Measurements from ENCODE around the gene RXRG. TPM values are rescaled to one million over a fixed set of nuclear protein-coding genes. Genes with fewer than 3 reads are reported as not detected.
A peak's percentile ranks its signal among the peaks of the same experiment; 100 is the strongest.

RXRG gene
- total and polyA plus RNA-seq, 2 of the 8 experiments (the other 6 are each of a cell fraction or from before 2014, with no cell fraction given) = not detected

DNA sequence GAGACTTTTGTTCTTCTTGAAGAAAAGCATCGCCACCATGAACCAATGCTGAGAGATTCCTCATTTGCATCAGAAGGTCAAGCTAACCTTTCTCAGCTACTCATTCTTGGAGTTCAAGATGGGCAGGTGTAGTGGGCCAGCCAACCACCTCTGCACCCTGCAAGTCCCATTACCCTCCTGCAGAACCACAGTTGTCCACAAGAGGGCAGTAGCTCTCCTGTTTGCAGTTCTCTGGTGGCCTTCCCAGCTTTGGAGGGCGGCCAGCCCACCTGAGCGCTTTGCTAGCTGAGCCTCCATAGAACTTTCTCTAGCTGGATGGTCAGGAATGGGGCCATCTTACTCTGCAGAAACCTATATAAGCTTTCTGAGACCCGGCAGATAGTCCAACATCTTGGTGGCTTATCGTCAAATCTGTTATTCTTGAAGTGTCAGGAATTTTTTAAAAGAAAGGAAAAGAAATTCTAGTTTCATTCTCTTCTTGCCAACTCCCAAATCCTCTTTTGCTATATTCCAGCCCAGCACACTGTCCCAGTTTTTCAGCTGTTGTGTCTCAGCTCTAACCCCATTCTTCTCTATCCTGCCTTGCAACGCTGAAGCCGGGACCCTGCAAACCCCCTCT is 77.4 kb downstream of the RXRG start:
- CTCF ChIA-PET (ENCODE audit: partially characterized antibody) = interaction anchor here (0.6 to 6.3 kb wide), 64 partner anchors 9 to 268 kb away, joined by 3 to 138 read pairs (median 6); partner anchors contain the start of gene LMX1A
- no peak overlapping the region for H2AK5ac ChIP-seq (ENCODE audit: low read depth, low read length)

More for the DNA sequence above, 77.4 kb downstream of the RXRG start:
- H2BK12ac ChIP-seq (ENCODE audit: low read depth, low read length) = no peak overlapping the region
- H2AFZ ChIP-seq (ENCODE audit: low read length) = no peak overlapping the region
- POLR2A ChIA-PET (ENCODE audit: partially characterized antibody) = interaction anchor here (1.2 kb wide), 1 partner anchor 12 kb away, joined by 3 read pairs; no protein-coding TSS in a partner anchor
- peaks cover 0 to 2% of the 10 kb centered on the region in 2 experiments for H4K20me1 ChIP-seq (replicated peaks in 1 of 2; ENCODE audit: control insufficient read depth in 1 of 2, insufficient read depth in 2 of 2, low read length in 2 of 2)
- H3K14ac ChIP-seq (ENCODE audit: insufficient read length) = no peak overlapping the region
- peak in 1 of 2 experiments; percentile 98 for DNase-seq (ENCODE audit: low read depth in 1 of 2, low spot score in 2 of 2)
- no peak overlapping the region for H3K56ac ChIP-seq (replicated peaks; ENCODE audit: insufficient read length, low read depth, low read length)
- peaks cover 0 to 4% (median 0%) of the 10 kb centered on the region in 4 experiments; a peak in 3 of 7 replicates for H3K4me1 ChIP-seq (replicated peaks in 1 of 4; ENCODE audit: control insufficient read depth in 3 of 4, insufficient read depth in 4 of 4, low read length in 3 of 4)
- no peak overlapping the region for H3K4ac ChIP-seq (replicated peaks; ENCODE audit: insufficient read length, low read depth, low read length)
- no peak overlapping the region for H3K4me2 ChIP-seq (ENCODE audit: insufficient read depth in 1 of 2, low read depth in 2 of 2, low read length in 2 of 2)
- H3K9me3 ChIP-seq (ENCODE audit: insufficient read depth in 2 of 2, low read depth in 1 of 2, low read length in 1 of 2) = no peaks in the 10 kb centered on the region
- H3K23me2 ChIP-seq (ENCODE audit: low read depth, low read length) = no peaks in the 10 kb centered on the region
- H3K23ac ChIP-seq (ENCODE audit: insufficient read length) = no peak overlapping the region
- H2BK15ac ChIP-seq (ENCODE audit: low read length) = no peak overlapping the region
- H3K27me3 ChIP-seq (replicated peaks in 1 of 4; ENCODE audit: control insufficient read depth in 3 of 4, extremely low read depth in 1 of 4, insufficient read depth in 3 of 4, low read length in 3 of 4) = peaks cover 0 to 5% (median 0%) of the 10 kb centered on the region in 4 experiments; a peak in 1 of 7 replicates
- no peak overlapping the region for H3K18ac ChIP-seq (ENCODE audit: extremely low read depth, low read length)
- no peaks in the 10 kb centered on the region for H3K79me1 ChIP-seq (ENCODE audit: low read depth, low read length)
- no peak overlapping the region for H3K27ac ChIP-seq (ENCODE audit: low read depth, low read length)
- no peaks in the 10 kb centered on the region for H3K79me2 ChIP-seq (ENCODE audit: control insufficient read depth in 1 of 2, insufficient read depth in 2 of 2, low read length in 2 of 2)
- H2BK120ac ChIP-seq (replicated peaks; ENCODE audit: low read depth, low read length) = no peak overlapping the region
- peak; percentile 82 for FAIRE-seq
- no peak overlapping the region for H2BK5ac ChIP-seq (ENCODE audit: low read depth, low read length)
- H4K8ac ChIP-seq (ENCODE audit: extremely low read depth, insufficient read depth, low read length) = no peak overlapping the region
- no peaks in the 10 kb centered on the region for H3K36me3 ChIP-seq (ENCODE audit: control insufficient read depth in 2 of 4, insufficient read depth in 4 of 4, low read length in 3 of 4)
- no peak overlapping the region for H4K91ac ChIP-seq (replicated peaks; ENCODE audit: insufficient read length, low read length)
- H3K4me3 ChIP-seq (ENCODE audit: extremely low read depth in 1 of 4, insufficient read depth in 2 of 4, low read depth in 3 of 4, low read length in 4 of 4) = no peak overlapping the region
- no peak overlapping the region for H3K9ac ChIP-seq (replicated peaks in 1 of 4; ENCODE audit: extremely low read depth in 1 of 4, low read depth in 3 of 4, low read length in 3 of 4)
- no peak overlapping the region for H4K5ac ChIP-seq (ENCODE audit: insufficient read length, low read depth, low read length)
- TF ChIP-seq YY1 (IDR thresholded peaks at IDR 0.05; ENCODE audit: low read depth, low read length) (peak; percentile 41; the same call in 1 of the 2 replicates), RBBP5 (IDR thresholded peaks at IDR 0.05; ENCODE audit: borderline replicate concordance, low read depth, low read length) (no peak), TAF1 (IDR thresholded peaks at IDR 0.05; ENCODE audit: low read depth, low read length) (no peak), RAD21 (IDR thresholded peaks at IDR 0.05 in 1 of 2, conservative IDR thresholded peaks at IDR 0.05 in 1 of 2; ENCODE audit: low read depth in 2 of 2, low read length in 2 of 2) (peak; percentile 64 to 76), JUND (IDR thresholded peaks at IDR 0.05; ENCODE audit: low read length) (no peak)
- TF ChIP-seq, protein P1, sequence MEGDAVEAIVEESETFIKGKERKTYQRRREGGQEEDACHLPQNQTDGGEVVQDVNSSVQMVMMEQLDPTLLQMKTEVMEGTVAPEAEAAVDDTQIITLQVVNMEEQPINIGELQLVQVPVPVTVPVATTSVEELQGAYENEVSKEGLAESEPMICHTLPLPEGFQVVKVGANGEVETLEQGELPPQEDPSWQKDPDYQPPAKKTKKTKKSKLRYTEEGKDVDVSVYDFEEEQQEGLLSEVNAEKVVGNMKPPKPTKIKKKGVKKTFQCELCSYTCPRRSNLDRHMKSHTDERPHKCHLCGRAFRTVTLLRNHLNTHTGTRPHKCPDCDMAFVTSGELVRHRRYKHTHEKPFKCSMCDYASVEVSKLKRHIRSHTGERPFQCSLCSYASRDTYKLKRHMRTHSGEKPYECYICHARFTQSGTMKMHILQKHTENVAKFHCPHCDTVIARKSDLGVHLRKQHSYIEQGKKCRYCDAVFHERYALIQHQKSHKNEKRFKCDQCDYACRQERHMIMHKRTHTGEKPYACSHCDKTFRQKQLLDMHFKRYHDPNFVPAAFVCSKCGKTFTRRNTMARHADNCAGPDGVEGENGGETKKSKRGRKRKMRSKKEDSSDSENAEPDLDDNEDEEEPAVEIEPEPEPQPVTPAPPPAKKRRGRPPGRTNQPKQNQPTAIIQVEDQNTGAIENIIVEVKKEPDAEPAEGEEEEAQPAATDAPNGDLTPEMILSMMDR (IDR thresholded peaks at IDR 0.05; ENCODE audit: control extremely low read depth in 1 of 3, insufficient read depth in 1 of 3, low read depth in 1 of 3, low read length in 3 of 3) = peak; percentile 90 to 99 (median 91)
- TF ChIP-seq, protein P2, sequence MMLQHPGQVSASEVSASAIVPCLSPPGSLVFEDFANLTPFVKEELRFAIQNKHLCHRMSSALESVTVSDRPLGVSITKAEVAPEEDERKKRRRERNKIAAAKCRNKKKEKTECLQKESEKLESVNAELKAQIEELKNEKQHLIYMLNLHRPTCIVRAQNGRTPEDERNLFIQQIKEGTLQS (IDR thresholded peaks at IDR 0.05; ENCODE audit: insufficient read depth, low read depth, low read length) = no peak
- no peak overlapping the region for H2BK20ac ChIP-seq (ENCODE audit: low read length)
- WGBS, 2 experiments (ENCODE audit: extremely low coverage in 1 of 2, insufficient coverage in 1 of 2, insufficient read length in 1 of 2, insufficient replicate concordance in 2 of 2, low coverage in 1 of 2, low lambda C conversion rate in 2 of 2, missing lambda C conversion rate in 1 of 2) = 43% methylated on average over 7 of the region's 7 CpGs; no CpG with 5 or more reads in 1 of the 2 experiments
